ENCODE data around the gene MECP2.

The MECP2 gene

DNA sequence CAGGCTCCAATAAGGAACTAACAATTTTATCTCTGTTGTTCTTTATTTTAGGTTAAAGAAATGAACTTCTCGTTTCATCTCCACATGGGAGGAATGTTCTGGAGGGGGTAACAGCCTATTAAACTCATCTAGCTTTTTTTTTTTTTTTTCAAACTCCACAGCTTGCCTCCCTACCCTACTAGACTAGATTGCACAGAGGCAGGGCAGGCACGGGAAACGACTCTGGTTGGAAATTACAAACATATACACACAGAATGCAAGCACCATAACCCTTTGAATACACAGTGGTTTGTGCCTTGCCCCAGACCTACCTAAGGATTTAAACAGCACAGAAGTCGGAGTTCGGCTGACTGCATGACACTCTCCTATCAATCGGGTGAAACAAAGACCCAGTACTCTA lies 2.7 kb downstream of the MECP2 start:
- H3K4me3 ChIP-seq (ENCODE audit: low read length): no peak overlapping the region
- TF ChIP-seq, protein P1, sequence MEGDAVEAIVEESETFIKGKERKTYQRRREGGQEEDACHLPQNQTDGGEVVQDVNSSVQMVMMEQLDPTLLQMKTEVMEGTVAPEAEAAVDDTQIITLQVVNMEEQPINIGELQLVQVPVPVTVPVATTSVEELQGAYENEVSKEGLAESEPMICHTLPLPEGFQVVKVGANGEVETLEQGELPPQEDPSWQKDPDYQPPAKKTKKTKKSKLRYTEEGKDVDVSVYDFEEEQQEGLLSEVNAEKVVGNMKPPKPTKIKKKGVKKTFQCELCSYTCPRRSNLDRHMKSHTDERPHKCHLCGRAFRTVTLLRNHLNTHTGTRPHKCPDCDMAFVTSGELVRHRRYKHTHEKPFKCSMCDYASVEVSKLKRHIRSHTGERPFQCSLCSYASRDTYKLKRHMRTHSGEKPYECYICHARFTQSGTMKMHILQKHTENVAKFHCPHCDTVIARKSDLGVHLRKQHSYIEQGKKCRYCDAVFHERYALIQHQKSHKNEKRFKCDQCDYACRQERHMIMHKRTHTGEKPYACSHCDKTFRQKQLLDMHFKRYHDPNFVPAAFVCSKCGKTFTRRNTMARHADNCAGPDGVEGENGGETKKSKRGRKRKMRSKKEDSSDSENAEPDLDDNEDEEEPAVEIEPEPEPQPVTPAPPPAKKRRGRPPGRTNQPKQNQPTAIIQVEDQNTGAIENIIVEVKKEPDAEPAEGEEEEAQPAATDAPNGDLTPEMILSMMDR (conservative IDR thresholded peaks at IDR 0.05; ENCODE audit: low read length): no peak
- no peak for DNase-seq (ENCODE audit: low read depth)

- no peak overlapping the region for H3K4me3 ChIP-seq (ENCODE audit: low read length)
- TF ChIP-seq, protein P1 (conservative IDR thresholded peaks at IDR 0.05; ENCODE audit: low read length): no peak
- DNase-seq (ENCODE audit: low read depth): no peak
These were observed 3.6 kb downstream of the MECP2 start for GRCh38 chrX:154093965-154094364.

- TF ChIP-seq, protein P1 (conservative IDR thresholded peaks at IDR 0.05; ENCODE audit: low read length): no peak
- H3K4me3 ChIP-seq (ENCODE audit: low read length): no peak overlapping the region
- DNase-seq (ENCODE audit: low read depth): no peak
These were observed 5.1 kb downstream of the MECP2 start for GRCh38 chrX:154092371-154092770.

GRCh38 chrX:154091678-154092077 lies 5.8 kb downstream of the MECP2 start:
- DNase-seq (ENCODE audit: low read depth): no peak
- H3K4me3 ChIP-seq (ENCODE audit: low read length): no peak overlapping the region
- TF ChIP-seq, protein P1 (conservative IDR thresholded peaks at IDR 0.05; ENCODE audit: low read length): no peak

GRCh38 chrX:154090731-154091130 lies 6.8 kb downstream of the MECP2 start:
- TF ChIP-seq, protein P1 (conservative IDR thresholded peaks at IDR 0.05; ENCODE audit: low read length): no peak
- no peak overlapping the region for H3K4me3 ChIP-seq (ENCODE audit: low read length)
- no peak for DNase-seq (ENCODE audit: low read depth)

GRCh38 chrX:154084449-154085300 lies 12.8 kb downstream of the MECP2 start:
- H3K4me3 ChIP-seq (ENCODE audit: low read length): no peak overlapping the region
- DNase-seq (ENCODE audit: low read depth): no peak
- TF ChIP-seq, protein P1 (conservative IDR thresholded peaks at IDR 0.05; ENCODE audit: low read length): no peak

- DNase-seq (ENCODE audit: low read depth): no peak
- TF ChIP-seq, protein P1 (conservative IDR thresholded peaks at IDR 0.05; ENCODE audit: low read length): no peak
- no peak overlapping the region for H3K4me3 ChIP-seq (ENCODE audit: low read length)
These were observed 14.4 kb downstream of the MECP2 start for GRCh38 chrX:154083126-154083517.

Measured in AG10803 (cell line).